NCI-H524 treated with DMSO at 0.1 percent for 48 hours (cell line): ENCODE measurements around the gene GORASP2.
"Not testable (repeated sequence)": the region's sequence is repeated elsewhere in the genome, so short reads cannot be mapped to it uniquely, and the experiment has no call there.

ENCODE experiments used
- DNase-seq: peaks from one replicate; lab custom pipeline; 2025; lab: John Stamatoyannopoulos, UW

GORASP2 gene

DNA sequence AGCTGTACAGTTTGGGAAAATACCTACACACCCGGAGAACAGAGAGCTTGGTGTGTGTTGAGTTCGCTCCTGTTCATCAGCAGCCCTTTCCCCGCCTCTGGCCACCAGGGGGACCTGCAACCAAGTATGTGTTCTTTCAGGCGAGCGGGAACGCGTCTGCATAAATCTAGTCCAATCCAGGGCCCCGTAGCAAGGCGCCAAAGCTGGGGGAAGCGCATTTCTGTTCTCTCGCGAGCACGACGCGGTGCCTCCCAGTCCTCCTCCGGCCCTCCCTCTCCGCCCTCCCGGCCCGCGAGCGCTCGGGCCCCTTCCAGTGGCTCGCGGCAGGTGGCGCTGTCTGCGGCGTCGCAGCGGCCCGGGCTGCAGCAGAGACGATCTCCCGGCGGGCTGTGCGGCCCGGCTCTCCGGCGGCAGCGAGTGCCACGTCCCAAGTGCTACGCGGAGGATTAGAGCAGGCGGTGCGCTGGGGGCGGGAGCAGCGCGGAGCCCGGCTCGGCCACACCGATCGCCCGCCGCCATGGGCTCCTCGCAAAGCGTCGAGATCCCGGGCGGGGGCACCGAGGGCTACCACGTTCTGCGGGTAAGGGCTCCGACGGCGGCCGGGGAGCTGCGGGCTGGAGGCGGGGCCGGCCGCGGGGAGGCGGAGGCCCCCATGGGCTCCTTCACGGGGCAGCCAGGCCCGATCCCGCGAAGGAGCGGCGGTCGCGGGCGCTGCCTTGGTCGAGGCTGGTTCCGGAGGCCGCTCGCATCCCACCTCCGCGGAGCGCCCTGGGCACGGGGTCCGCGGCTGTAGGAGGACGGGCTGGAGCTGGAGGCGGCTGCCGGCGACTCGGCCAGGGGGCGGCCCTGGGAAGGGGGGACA, at the start of gene GORASP2:
TSS of gene GORASP2 (plus strand) at position 430 of the 862 bp plus-strand sequence. CDS start at position 518, 88 bp downstream.
- peak; percentile 96 for DNase-seq

DNA sequence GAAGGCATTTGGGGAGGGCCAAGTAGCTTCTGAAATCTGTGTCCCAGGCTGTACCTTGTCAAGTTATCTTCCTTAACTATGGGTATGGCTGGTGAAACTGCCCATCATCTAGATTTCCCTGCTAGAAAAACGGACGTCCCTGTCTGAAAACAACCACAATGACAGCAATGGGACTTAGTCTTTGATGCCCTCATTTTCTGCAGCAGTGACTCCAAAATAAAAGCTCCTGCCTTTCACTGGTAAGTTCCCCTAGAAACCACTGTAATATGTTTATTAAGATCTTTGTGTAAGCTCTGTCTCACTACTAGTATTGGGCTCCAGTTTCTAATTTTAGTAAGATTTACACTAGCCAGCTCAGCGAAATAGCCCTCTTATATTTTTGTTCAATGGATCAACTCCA, 47.2 kb upstream of the GORASP2 start:
- DNase-seq = no peak

- DNase-seq = no peak
Measured at GRCh38 chr2:170882758-170883157, 46.3 kb upstream of the GORASP2 start.

GRCh38 chr2:170883683-170884082, 45.4 kb upstream of the GORASP2 start:
- no peak for DNase-seq

- DNase-seq = no peak
Measured at GRCh38 chr2:170885130-170885791, 43.8 kb upstream of the GORASP2 start.

- no peak for DNase-seq
Measured at GRCh38 chr2:170886386-170886785, 42.7 kb upstream of the GORASP2 start.

- DNase-seq = no peak
Measured at GRCh38 chr2:170887496-170887895, 41.6 kb upstream of the GORASP2 start.

- no peak for DNase-seq
Measured at GRCh38 chr2:170887896-170888295, 41.2 kb upstream of the GORASP2 start.

DNA sequence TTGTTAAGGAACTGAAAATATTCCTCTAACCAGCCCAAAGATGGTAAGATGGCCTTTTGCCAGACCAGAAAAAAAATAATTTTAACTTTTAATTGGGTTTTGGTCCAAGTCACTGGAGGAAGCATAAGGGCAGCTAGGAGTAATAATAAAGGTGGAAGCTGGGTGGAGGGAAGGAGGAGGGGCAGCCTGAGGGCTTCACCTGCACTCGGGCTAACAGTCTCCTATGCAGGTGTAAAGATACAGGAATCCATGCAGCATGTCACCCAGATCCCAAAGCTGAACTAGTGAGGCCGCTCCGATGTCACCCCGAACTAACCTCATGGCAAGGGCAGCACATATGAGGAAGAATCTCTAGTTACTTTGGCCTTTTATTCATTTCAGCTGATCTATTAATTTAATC, 37.2 kb upstream of the GORASP2 start:
- DNase-seq = no peak

- no peak for DNase-seq
Measured at GRCh38 chr2:170892391-170892951, 36.6 kb upstream of the GORASP2 start.

DNA sequence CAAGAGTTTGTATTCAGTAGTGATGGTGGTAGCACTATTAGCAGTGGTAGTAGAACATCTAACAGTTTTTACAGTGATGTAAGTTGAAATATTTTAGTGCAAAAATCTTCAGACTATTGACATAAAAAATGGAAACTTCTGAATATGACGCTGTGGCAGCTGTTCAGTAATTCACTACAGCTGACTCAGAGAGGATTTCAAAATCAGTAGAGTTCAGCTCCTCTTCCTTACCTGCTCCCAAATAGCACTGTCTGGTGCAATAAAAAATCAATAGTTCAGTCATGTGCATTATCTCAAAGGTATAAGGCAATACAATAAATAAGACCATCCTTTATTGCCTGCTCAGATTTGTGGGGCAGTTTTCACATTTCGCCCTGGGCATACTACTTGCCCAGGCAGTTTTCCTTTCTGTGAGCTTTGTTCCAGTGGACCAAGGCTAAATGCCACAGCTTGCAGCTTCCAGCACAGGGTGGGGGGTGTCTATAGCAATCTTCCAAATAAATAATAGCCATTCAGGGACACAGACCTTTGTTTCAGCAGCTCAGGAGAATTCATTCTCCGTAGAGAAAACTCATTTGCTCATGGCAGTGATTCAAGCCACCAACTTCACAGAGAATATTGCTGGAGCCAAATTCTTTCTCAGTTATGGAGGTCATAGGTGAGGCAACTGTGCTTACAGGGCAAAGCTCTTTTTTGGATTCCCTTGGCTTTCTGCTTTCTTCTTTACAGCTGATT, 33.9 kb upstream of the GORASP2 start:
- DNase-seq = no peak

DNA sequence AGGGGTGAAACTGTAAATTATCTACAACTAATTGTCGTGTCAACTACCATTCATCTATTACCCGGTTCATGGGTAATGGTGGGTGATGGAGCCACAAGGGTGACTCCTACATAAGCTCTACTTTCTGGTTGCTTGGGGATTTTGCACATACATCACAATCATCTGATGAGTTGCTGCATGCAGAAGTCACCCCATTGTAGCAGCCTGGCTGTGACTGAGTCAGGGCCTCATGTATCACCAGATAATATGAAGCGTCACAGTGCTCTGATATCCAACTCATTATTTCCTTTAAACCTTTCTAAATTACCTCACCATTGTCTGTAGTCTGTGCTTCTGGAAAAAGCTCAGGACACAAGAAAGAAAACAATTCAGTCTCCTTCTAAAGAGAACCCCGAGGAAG, 32.4 kb upstream of the GORASP2 start:
- DNase-seq = no peak

- DNase-seq = no peak
Measured at GRCh38 chr2:170897108-170897507, 31.9 kb upstream of the GORASP2 start.

DNA sequence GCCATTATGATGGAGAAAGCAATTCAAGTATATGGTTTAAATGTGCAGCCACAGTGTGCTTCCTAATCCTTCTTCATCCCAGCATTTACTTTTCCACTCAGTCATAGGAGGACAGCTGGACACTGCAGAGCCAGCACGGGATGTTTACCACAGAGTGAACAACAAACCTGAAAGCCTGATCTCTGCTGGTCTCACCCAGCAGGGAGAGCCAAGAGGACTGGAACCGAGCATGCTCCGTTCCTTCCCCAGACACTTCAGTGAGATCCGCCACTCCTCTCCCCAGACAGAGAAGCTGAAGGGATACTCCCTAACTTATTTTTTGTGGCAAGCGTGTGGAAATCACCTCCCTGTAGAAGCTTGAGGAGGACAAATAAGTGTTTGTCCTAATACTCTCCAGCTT, 23.2 kb upstream of the GORASP2 start:
- no peak for DNase-seq

DNA sequence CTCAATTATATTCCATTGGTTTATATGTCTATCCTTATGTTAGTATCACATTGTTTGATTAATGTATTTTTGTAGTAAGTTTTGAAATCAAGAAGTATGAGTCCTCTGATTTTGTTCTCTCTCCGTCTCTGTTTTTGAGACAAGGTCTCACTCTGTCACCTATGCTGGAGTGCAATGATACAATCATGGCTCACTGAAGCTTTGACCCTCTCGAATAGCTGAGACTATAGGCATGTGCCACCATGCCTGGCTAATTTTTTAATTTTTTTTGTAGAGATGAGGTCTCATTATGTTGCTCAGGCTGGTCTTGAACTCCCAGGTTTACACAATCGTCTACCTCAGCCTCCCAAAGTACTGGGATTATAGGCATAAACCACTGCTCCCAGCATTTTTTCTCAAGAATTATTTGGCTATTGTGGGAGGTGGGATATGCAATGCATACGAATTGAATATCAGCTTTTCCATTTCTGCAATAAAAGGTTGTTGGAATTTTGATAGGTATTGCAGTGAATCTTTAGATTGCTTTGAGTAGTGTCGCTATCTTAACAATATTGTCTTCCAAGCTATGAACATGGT, 17.7 kb upstream of the GORASP2 start:
- no peak for DNase-seq

DNA sequence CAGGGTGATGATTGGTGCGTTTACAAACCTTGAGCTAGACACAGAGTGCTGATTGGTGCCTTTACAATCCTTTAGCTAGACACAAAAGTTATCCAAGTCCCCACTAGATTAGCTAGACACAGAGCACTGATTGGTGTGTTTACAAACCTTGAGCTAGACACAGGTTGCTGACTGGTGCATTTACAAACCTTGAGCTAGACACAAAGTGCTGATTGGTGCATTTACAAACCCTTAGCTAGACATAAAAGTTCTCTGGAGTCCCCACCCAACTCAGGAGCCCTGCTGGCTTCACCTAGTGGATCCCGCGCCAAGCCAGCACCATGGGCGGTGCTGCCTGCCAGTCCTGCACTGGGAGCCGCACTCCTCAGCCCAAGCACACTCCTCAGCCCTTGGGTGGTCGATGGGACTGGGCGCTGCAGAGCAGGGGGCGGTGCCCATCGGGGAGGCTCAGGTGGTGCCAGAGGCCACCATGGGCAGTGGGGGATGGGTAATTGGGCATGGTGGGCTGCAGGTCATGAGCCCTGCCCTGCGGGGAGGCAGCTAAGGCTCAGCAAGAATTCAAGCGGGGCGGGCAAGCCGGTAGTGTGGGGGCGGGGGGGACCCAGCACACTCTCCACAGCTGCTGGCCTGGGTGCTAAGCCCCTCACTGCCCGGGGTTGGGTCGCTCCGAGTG, 13.9 kb upstream of the GORASP2 start:
- not testable (repeated sequence) for DNase-seq

GRCh38 chr2:170917219-170917913, 11.7 kb upstream of the GORASP2 start:
- DNase-seq = no peak

DNA sequence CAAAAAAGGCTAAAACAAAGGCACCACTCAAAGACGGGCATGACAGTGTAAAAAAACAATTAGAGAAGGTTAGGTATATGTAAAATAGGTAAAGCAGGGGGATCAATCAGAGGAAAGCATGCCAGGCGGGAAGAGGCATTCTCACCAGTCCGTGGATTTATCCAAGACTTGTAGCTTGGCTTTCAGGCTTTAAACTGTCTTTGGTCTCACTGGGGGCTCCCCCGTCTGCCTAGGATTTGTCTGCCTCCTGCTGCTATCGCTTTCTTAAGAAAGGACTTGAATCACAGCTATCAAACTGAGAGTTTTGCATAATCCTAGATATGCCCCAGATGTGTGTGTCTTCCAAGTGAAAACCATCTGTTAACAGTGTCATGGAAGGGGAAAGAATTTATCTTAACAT, 11.1 kb upstream of the GORASP2 start:
- no peak for DNase-seq

- not testable (repeated sequence) for DNase-seq
Measured at GRCh38 chr2:170921873-170922272, 7.2 kb upstream of the GORASP2 start.

GRCh38 chr2:170922634-170923494, 6.2 kb upstream of the GORASP2 start:
- DNase-seq = no peak
